K562 treated with DMSO at 1 percent for 48 hours (cell line): ENCODE measurements around the gene CLC. TPM values are rescaled to one million over a fixed set of nuclear protein-coding genes. Genes with fewer than 3 reads are reported as not detected.

Experiments
- total RNA-seq: library from RNA; unstranded; fragments of 300-600 nt; gene quantifications from 2 replicates; pipeline ENCODE4 v1.2.3, GENCODE V29; 2022; ENCODE audit warnings: low replicate concordance; ENCODE audit errors: extremely low read depth

Gene CLC
- not detected in 2 replicates for total RNA-seq

GRCh38 chr19:39737891-39738290, at the start of gene CLC:
TSS of gene CLC (minus strand) at chr19:39738029. CDS start at chr19:39737952, 77 bp downstream.

DNA sequence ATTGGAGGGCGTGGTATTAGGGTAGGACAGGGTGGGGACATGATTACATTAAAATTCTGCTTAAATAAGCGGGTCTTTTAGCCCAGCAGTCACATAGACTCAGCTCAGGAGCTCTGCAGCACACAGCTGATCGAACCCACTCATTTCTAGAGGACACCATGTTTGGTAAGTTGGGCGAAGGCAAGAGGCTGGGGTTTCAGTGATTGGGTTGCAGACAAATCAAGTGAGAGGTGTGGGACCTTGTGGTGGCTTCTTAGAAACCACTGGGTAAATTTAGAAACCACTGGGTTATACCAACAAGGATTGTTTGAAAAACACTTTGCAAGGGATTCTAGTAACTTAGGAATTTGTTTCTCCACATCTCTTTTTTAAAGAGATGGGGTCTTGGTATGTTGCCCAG, 40.9 kb upstream of the CLC start, which contains the start of gene LEUTX:
Gene LEUTX (plus strand): TSS at position 92 of the 400 bp plus-strand sequence. CDS start 67 bp downstream, at position 159.

DNA sequence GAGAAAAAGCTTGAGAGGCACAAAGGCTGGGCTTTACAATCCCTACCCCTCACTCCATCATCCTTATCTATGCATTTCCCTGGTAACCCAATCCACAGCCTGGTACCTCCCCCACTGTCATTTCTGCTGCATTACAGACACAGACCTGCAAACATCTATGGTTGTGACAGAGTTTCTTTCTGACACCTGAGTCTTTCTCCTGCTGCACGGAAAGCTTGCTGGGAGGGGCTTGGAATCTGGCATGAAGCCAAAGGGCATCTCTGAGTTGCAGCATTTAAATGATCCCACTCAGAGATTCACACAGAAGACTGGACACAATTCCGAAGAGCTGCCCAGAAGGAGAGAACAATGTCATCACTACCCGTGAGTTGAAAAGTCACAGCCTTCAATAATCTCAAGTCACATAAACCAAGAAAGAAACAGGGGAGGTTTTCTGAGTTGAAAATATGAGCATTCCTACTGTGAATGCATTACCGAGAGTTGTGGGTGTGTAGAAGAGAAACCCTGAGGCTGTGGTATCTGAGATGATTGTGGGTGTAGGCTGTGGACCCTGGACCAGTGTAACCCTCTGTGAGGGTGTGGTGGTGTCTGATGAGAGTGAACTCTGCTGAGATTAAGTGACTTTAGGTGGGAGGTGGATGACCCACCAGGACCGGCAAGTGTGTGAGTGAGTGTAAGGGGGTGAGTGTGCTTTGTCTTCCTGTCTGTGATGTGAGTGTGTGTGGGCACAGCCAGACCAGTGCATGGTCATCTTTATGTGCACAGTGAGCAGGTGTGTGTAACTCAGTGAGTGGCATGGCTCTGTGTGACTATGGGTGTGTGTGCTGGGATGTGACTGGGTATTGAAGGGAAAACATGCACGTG, 33.4 kb downstream of the CLC start, which contains the start of gene LGALS14:
Gene LGALS14 (plus strand): TSS at position 301 of the 864 bp plus-strand sequence. CDS start 48 bp downstream, at position 349.

Other genes with a start within 250 kb of the CLC start
- gene DLL3, start 239.1 kb downstream of the CLC start, total RNA-seq = not detected in 2 replicates
- not detected in 2 replicates for gene SELENOV, start 222.9 kb downstream of the CLC start, total RNA-seq
- gene EID2B, start 205.2 kb downstream of the CLC start, total RNA-seq = not detected in 2 replicates
- gene EID2, start 197.9 kb downstream of the CLC start, total RNA-seq = not detected in 2 replicates
- not detected in 2 replicates for gene LGALS13, start 135.5 kb downstream of the CLC start, total RNA-seq
- not detected in 2 replicates for gene LGALS16, start 82.1 kb downstream of the CLC start, total RNA-seq
- gene LGALS14, start 33.5 kb downstream of the CLC start, total RNA-seq = not detected in 2 replicates
- gene LEUTX, start 40.8 kb upstream of the CLC start, total RNA-seq = not detected in 2 replicates
- not detected in 2 replicates for gene DYRK1B, start 96.1 kb upstream of the CLC start, total RNA-seq
- not detected in 2 replicates for gene FBL, start 108.3 kb upstream of the CLC start, total RNA-seq
- gene FCGBP, start 196.6 kb upstream of the CLC start, total RNA-seq = not detected in 2 replicates
- gene PSMC4, start 233.1 kb upstream of the CLC start, total RNA-seq = not detected in 2 replicates